ENCODE results near the gene ZNF469.

ZNF469 gene

GRCh38 chr16:88430524-88431446 is 48.0 kb downstream of the ZNF469 start:
- DNase-seq, result peak; percentile 57 to 65

- DNase-seq, result no peak
These were observed 48.9 kb downstream of the ZNF469 start for GRCh38 chr16:88431651-88432050.

GRCh38 chr16:88432174-88432573 is 49.4 kb downstream of the ZNF469 start:
- no peak for DNase-seq

Data from stimulated activated CD4-positive, alpha-beta T cell treated with anti-CD3 and anti-CD28 coated beads, Interleukin-2, amount 100 ng/mL, for 24 hours (primary cell).